ENCODE results near the gene PSMA6.
"Not testable (repeated sequence)": the region's sequence is repeated elsewhere in the genome, so short reads cannot be mapped to it uniquely, and the experiment has no call there.

Gene PSMA6

GRCh38 chr14:35326375-35326774, 34.2 kb downstream of the PSMA6 start:
- no peak for DNase-seq (ENCODE audit: low spot score)

- no peak for DNase-seq (ENCODE audit: low spot score)
Measured at GRCh38 chr14:35331605-35332516, 39.7 kb downstream of the PSMA6 start.

DNA sequence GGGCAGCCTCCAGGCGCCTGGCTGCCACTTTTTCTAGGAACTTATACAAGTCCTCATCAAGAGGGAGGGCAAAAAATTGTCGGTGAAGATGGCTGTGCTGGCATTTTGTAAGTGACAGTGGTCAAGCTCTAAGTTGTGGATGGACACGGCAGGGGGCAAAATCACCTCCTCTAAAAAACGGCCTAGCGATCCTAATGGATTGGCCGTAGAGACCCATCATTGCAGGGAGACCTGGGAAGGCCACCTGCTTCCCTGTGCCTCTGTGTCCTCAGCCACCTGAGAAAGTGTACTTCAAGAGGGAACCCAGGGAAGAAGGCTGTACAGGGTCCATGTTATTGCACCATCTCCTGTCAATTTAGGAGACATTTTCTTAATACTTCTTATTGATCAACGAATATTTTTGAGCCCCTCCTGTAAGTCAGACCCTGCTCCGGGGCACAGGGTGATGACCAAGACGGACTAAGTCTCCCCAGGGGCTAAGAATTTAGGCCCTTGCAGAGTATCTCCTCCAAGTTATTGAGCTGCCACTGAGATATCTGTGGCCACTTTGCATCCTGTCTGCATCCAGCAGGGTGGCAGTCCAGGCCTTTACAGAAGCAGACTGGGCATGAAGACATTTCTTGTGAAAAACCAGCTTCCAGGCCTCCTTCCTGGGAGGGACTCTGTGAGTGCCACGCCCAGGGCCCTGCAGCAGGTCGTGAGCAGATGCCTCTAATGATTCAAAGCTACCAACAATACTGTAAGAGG, 40.5 kb downstream of the PSMA6 start:
- DNase-seq (ENCODE audit: low spot score), result no peak

DNA sequence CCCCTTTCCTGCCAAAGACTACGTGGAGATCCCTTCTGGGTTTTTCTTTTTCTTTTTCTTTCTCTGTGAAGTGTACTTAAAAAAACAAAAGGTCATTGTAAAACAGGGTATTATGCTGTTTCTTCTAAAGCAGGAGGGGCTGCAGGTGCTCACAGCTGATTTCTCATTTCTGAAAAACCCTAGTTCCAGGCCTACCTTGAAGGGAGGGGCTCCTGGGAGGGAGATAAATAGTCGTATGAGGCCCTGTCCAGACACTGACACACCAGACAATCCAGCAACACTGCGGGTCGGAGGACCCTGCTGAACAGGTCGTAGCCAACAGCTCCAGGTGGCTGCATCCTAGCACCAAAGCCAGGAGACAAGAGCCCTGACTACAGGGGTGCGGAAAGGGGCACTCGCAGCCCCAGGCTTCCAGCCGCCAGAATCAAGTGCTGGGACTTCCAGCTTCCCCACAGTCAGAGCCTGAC, 41.1 kb downstream of the PSMA6 start:
- no peak for DNase-seq (ENCODE audit: low spot score)

DNA sequence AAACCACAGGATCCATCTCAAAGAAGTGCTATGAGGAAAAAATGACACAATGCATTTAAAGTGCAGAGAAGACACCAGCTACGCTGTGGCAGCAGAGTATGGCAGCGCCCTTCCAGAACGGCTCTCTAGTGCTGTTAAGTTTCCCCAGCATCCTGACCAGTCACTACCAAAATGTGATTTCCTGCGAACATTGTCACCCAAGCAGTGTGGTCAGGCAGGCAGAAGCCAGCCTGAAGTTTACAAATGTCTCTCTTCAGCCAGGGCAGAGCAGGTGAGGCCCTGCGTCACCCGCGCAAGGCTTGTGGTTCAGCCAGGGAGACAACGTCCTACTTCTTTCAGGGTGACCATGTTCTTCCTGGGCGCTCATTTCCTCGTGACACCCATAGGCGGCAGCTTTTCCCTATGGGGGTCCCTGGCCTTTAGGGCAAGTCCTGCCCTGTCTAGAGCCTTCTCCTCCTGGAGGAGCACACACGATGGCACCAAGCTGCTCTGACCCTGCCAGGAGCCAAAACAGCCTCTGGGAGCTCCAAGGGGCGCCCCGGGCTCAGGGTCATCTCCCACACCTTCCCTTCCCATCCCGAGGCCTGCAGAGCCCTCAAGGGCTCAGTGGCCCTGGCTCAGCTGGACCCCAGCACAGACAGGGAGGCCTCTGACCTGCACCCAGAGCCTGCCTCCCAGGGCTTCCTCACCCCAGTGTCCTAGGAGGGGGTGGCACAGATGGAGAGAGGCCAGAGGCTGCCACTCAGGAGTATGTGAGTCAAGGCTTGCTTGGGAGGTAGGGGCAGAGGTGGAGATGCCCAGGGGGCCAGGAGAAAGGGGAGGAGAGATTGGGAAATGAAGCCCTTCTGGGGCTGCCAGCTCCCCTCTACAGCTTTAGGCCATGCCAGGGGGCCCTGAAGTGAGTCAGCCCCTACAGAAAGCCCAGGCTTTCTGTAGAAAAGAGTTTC, 41.9 kb downstream of the PSMA6 start:
- DNase-seq (ENCODE audit: low spot score), result no peak

DNA sequence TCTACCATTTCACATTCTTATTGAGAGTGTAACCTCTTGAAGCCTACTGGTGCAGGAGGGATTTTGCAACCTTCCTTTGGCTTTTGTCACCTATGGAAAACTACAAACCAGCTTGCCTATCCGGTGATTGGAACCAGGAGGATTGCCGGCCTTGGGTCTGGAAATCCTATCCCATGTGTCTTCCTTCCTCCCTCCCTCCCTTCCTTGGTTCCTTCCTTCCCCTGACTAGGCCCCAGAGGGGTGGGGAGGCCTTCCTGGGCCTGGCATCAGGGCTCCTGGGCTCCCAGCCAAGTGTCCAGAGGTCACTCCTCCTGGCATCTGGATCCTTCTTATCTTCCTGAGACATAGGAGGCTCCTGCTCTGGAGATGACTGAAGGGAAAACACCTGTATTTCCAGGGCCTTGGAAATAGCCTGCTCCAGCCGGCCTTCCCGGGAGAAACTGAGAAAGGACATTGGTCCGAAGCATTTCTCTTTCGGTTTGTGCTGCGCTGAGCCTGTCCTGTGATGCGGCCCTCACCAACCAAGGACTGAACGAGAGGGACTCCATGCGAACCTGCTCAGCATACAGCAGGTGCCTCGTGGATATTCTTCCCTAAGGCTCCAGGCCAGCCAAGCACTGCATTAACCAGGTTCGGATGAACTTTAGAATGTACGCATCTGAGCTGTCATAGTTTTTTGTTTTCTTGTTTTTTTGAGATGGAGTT, 43.4 kb downstream of the PSMA6 start:
- DNase-seq (ENCODE audit: low spot score), result no peak

GRCh38 chr14:35336171-35336493, 44.0 kb downstream of the PSMA6 start:
- not testable (repeated sequence) for DNase-seq (ENCODE audit: low spot score)

- DNase-seq (ENCODE audit: low spot score), result peak; percentile 78
Measured at GRCh38 chr14:35336494-35337268, 44.5 kb downstream of the PSMA6 start.

DNA sequence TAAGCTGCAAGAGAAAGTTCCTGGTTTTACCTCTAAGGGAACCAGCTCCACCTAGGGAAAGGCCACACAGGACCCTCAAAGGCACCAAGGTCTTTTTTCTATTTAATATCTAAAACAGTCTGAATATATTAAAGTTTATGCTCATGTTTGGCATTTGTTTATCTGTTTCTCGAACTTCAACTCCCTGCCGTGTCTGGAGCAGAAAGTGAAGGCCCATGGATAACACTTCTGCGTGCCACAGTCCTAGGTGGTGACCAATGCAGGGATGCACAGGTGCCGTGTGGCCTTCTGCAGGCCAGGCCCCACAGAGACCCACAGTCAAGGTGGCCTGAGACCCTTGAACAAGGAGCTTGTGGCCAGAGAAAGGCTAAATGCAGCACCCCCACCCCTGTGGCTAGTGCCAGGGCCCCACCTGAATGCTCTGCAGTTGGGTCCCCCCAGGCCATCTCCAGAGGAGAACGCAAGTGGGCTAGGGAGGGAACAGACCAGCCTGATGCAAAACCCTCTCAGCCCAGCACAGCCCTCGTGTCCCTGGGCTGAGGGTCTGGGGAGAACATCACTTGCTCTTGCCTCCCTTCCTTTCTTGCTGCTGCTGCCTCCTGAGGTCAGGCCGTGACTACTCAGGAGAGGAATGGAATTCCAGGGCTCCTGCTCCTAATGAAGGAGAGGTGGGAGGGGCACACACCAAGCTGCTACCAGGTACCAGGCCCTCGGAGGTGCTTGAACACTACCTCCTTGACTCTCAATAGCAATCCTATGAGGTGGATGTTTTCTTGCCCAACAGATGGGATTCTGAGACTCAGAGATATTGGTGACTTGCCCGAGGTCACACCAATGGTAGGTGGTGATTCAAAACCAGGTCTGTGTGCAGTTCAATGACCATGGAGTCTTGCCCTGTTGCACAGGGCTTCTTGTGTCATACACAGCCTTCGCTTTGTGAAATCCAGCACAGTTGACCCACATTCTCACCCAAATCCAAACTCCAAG, 45.4 kb downstream of the PSMA6 start:
- DNase-seq (ENCODE audit: low spot score), result no peak

DNA sequence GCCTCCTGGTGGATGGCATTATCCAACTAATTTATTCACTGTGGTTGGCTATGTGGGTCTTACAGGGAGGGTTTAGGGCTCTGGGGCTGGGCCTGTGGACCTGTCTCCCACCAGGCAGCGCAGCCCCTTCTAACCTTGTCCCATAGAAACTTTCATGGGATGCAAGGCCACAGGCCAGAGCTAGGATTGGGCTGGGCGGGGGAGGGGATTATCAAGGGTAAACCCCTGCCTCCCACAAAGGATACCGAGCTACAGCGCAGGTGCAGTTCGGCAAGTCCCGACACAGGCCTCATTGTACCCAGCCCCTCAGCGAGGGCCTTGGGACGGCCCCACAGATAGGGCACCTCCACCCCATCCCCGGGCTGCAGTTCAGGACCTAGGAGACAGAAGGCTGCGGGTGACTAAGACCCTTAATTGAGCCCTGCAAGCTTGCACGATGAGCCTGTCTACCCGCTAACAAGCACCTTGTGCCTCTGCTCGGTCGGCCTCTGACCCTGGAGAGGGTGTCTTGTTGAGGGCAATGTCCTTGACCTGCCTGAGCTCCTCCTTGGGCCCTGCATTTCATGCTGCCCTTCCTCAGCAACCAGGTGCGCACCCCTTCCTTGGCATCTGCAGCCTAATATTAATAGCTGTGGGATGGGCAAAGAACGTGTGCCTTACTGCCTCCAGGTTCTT, 46.7 kb downstream of the PSMA6 start:
- DNase-seq (ENCODE audit: low spot score), result no peak

- no peak for DNase-seq (ENCODE audit: low spot score)
Measured at GRCh38 chr14:35339761-35340406, 47.7 kb downstream of the PSMA6 start.

- DNase-seq (ENCODE audit: low spot score), result no peak
Measured at GRCh38 chr14:35340616-35341453, 48.7 kb downstream of the PSMA6 start.

DNA sequence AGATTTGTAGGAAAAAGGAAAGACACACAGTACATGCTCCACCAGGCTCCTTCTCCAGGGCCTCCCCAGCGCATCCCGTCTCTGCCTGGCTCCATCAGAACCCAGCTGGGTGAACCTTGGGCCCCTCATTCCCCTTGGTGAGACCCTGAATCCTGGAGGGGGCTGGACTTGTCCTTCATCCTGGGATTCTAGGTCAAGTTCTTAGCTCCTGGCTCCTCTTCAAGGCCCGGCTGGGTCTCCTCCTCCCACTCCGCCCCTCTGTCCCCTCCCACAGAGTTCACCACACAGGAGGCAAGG, 49.2 kb downstream of the PSMA6 start:
- DNase-seq (ENCODE audit: low spot score), result no peak

GRCh38 chr14:35341751-35342488, 49.7 kb downstream of the PSMA6 start:
- peak; percentile 81 for DNase-seq (ENCODE audit: low spot score)

GRCh38 chr14:35342489-35343010, 50.4 kb downstream of the PSMA6 start:
- DNase-seq (ENCODE audit: low spot score), result peak; percentile 38

DNA sequence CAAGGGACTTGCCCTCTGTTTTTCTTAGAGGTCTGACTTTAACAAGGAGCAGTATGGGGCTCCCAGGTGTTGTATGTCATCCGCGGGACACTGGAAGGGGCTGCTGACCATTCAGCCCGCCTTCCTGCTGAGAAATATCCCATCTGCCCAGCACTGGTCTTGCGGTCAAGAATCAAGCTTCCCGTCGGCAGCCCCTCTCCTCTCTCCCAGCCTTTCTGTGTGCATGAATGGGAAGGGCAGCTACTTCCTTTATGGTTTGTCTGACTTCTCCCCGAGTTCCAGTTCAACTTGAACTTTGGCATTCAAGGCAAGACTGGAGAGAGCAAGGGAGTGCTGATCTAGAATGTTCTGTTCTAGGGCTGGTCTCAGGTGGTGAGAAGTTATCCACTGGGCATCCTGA, 51.5 kb downstream of the PSMA6 start:
- DNase-seq (ENCODE audit: low spot score), result no peak

All from hepatic stellate cell (primary cell).